Right renal cortex interstitium (tissue), 3 donors: Measurements from ENCODE around the gene VTI1A. TPM values are rescaled to one million over a fixed set of nuclear protein-coding genes. Genes with fewer than 3 reads are reported as not detected.
"Not testable (repeated sequence)": the region's sequence is repeated elsewhere in the genome, so short reads cannot be mapped to it uniquely, and the experiment has no call there.

Source experiments
- DNase-seq, 3 donors: peaks; one replicate each; pipeline ENCODE4 v3.0.0-alpha.2; 2013; ENCODE audit warnings: low read depth in 3 of 3, low spot score in 2 of 3
- polyA plus RNA-seq, 3 donors: library from polyadenylated mRNA; unstranded; fragments of 120-200 nt; gene quantifications; one replicate each; pipeline ENCODE4 v1.2.1, GENCODE V29; 2013; ENCODE audit not compliant: insufficient read length in 3 of 3

VTI1A gene
- polyA plus RNA-seq, 3 donors, result 22.3 to 24.8 (median 23.8) TPM

DNA sequence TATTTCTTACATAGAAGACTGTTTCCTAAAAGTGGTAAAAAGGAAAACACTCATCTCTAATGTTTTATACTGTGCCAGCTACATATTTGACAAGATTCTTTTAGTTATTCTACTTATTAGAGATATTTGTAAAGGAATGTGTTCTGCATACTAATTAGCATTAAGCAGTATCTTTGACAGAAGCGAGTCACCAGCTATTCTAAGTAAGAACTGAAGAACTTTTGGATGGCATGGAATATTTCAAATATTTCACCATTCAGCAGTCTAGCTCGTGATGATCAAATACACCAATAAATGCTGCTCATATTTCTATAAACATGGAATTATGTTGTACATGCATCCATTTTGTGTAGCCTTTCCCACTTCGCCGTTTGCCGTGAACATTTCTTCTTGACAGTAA, 261.4 kb downstream of the VTI1A start:
- DNase-seq, result no peak

DNA sequence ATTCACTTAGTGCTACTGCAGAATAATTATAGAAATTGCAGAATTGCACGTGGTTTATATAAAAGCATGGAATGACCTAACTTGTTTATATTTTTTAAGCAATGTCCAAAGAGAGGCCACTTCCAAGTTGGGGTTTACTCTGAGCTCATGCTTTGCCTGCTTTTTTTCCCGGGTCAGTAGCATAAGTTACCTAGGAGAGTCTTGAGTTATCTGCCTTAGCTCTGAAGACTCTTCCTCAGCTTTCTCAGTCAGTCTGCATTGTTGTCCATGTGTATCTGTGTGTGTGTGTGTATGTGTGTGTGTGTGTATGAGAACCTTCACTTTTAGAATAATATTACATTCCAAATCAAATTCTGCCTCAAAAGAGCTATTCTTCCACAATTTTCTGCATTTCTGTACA, 263.5 kb downstream of the VTI1A start:
- DNase-seq, result no peak

DNA sequence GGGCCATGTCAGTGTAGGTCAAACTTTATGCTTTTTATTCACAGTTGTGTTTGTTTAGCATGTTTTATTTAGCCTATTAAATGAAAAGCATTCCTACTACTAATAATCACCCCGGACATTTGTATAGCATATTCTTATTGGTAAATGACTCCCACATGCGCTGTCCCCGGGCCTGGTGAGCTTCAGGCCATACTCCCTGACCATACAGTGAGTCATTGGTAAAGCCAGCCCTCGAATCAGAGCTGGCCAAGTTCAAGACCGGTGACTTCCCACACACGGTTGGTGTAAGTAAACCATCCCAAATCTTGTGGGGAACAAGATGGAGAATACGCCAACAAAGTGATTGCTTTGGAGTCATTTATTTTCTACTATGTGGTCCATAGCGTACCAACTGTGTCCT, 264.4 kb downstream of the VTI1A start:
- DNase-seq, result no peak

DNA sequence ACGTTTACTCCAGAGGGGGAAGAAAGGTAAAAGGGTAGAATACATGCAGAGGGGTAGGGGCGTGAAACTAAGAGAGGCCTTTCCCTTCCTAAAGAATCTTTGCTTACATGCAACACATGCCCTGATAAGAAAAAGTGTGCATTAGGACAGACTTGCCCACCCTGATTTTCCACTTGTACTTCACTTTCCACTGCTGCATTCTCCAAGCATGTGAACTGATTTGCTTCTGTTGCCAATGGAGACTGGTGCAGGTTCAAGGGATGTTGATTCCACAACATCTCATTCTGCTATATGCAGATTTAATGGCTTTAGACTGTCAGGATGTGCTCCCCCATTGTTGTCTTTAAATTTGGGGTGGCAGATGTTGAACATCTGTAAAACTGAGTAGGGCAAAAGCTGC, 265.5 kb downstream of the VTI1A start:
- DNase-seq, result no peak

DNA sequence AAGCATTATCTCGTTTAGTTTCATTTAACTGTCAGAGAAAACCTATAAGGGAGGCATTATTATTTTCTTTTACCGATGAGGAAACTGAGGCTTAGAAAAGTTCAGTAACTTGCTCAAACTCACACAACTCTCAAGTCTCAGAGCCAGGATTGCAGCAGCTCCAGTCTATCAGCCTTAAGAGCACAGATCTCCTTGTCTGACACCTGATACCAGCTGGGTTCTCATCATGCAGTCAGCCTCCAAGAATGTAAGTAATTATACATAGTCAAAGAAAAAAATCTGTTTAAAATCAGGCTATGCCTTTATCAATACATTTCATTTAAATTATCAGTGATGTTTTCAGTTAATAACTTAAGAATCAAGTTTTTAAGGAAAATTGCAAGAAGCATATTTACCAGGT, 266.4 kb downstream of the VTI1A start:
- DNase-seq, result no peak

DNA sequence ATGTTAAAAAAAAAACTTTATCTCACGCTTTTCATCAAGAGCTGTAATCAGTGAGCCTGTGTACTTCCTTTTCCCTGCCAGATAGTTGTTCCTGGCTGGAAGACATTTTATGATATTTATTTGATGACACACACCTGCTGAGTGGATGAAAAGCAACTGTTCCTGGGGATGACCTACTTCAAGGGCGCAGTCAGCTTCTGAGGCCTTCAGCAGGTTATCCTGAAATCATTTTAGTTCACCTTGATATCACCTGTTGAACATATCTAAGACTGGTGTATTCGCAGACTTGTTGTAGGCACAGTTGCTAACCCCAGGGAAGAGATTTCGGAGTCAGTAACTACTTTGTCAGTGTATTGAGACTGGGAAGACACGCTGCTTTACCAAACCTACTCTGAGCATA, 268.6 kb downstream of the VTI1A start:
- no peak for DNase-seq

DNA sequence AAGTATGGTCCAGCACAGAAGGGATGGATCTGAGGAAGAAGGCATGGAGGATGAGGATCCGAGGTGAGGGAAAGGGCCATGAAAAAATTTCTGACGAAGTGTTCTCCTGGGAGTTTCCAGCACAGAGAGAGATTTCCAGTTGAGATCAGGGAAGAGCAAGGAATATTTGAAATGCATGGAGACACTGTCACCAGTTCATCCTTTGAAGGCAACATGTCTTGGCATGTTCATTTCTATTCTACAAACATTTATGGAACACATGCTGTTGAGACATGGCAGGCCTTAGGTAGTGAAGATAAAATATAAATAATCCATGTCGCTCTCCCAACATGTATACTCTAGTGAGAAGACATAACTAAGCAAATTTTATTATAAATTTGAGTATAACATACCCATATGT, 269.1 kb downstream of the VTI1A start:
- DNase-seq, result no peak

DNA sequence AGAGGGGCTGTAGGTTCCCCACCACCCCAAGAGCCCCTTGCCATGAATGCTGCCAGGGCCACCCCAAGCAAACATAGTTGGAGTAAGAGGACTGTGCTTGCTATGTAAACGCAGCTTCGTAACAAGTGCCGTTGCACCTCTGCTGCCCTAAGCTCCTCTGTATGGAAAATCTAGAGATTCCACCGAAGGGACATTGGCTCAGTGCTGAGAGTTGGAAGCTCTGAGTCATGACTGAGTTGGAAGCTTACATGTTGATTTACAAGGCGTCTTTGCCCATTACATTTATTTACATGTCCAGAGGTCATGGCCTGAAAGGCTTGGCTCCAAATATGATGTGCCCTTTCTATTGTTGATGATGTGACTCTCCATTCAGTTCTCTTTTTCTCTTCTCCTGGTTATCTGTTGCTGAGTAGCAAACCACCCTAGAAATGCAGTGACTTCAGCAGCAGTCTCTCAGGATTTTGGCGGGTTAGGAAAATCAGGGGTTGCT, 270.0 kb downstream of the VTI1A start:
- no peak for DNase-seq

DNA sequence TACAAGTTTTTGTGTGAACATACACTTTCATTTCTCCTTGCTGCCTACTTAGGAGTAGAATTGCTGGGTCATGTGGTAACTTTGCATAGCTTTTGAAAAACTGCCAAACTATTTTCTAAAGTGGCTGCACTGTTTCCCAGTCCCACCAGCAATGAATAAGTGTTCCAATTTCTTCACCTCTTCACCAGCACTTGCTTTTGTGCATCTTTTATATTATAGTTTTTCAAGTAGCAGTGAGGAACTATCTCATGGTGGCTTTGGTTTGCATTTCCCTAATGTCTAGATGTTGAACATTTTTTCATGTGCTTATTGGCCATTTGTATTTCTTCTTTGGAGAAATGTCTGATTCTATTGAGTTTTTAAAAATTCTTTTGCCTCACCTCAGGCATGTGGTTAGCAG, 273.2 kb downstream of the VTI1A start:
- DNase-seq, result no peak

DNA sequence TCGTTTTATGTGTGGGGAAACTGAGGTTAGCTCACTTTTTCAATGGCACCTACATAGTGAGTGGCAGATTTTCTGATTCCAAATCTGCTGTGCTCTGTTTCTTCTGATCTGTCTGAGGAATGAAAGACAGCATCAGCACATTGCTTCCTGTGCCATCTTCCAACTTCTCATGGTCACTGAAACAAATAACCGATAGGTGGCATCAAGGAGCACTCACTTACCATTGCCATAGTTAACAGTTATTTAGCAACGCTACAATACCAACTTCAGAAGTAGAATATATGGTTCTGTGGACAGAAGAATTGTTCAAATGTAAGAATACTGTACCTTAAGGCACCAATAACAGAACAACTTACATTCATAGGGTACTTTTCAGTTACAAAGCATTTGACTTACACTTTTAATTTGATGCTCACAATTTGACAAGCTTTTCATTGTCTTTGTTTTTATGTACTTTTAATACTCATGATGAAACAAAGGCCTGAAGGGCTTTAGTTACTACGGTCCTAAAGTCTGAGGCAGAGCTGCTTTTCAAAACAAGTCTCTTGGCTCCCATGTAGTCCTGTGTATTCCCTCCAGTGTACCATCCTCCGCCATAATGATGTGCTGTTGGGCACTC, 274.2 kb downstream of the VTI1A start:
- no peak for DNase-seq

DNA sequence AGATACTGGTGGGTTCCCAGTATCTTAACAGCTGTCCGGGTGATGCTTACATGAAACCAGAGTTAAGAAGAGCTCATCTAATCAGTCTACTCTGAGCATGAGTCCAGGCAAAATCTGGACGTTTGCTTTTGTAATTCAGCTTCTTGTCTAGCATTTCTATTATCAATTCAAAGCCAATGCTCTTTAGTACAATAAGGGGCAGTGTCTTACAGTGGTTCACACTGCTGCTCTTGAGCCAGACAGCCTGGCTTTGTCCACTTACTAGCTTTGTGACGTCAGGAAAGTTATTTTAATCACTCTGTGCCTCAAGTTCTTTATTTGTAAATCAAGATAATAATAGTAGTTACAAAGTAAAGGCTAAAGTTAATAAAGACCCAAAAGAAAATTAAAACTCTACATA, 275.7 kb downstream of the VTI1A start:
- no peak for DNase-seq

DNA sequence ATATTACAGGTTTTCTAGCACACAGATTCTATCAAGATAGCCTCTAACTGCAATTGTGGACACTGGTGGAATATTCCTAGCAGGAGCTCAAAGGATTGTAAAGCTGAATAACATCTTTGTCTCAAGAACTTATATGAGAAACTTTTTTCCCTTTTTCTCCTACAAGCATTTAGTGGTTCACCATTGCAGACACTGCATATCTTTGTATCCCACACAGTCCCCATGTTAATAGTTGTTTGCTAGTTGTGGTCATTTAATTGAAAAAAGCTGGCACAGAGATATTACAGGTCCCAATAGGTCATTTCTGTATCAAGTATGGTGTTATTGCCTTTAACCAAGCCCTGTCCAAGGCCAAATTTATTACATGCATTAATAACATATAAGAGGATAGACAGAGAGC, 276.9 kb downstream of the VTI1A start:
- no peak for DNase-seq

DNA sequence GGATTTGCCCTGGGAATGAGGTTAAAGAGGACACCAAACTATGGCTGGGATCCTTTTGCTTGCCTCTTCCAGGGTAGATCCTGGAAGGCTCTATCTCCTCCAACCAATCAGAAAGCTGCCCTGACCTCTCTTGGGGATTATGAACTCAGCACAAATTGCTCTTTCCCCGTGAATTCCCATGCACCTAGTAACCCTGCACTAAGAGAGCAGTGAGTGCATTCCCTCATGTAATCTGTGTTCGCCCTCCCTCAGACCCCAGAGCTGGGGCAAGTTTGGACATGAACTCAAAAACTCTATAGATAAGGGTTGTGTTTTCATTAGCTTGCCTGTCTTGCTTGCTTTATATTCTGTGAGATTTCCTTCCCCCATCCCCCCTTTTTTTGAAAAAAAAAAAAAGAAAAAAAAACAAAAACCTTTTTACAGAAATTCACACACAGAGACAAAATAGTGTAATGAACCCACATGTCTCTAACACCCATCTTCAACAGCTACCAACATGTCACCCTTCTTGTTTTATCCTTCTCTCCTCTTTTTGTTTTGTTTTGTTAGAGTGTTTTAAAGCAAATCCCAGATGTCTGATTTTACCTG, 277.5 kb downstream of the VTI1A start:
- DNase-seq, result no peak

DNA sequence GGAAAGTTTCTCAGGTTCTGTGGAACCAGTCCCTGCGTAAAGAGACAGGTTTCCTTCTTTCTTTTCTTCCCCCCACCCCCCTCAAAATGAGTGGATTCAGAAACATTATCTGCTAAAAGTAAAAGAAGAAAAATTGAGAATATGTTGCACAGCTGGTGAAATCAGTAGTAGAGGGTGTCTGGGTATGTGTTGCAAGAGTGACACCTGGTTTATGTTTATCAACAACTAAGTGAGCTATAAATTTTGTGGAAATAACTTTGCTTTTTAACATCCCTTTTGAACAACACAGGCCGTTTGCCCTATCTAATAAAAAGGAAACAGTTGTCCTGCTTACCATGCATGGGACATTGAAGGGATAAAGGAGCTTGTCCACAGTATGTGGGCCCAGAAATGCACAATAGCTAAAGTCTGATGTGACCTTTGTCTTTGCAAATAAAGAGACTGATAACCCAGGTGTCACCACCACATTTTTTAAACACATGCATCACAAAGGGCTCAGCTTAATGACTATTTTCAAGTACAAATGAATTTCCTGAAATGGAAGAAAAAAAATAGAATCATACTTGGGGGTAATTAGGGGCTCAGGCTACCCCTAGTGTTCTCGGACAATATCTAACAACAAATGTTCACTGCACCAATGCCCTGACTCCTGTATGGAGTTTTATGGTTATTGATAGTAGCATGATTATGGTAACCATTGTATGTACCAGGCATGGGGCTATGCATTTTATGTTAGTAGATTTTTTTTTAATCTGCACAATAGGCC, 281.3 kb downstream of the VTI1A start:
- DNase-seq, result no peak

DNA sequence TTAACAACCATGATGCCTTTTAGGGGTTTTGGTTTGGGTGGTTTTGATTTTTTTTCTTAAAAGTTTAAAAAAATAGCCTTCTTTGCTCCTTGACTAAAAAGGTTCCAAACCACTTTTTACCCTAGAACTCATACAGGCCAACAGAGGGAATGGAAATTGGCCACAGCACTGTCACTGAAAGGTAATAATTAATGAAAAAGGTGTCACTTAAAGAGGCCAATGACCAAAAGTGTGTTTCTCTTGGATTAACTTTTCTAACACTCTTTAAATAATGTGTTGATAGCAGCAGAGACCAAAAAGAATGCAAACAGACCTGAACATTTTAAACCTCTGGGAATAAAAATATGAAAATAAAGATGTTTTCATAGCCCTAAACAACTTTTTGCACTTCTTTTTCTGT, 282.0 kb downstream of the VTI1A start:
- DNase-seq, result no peak

DNA sequence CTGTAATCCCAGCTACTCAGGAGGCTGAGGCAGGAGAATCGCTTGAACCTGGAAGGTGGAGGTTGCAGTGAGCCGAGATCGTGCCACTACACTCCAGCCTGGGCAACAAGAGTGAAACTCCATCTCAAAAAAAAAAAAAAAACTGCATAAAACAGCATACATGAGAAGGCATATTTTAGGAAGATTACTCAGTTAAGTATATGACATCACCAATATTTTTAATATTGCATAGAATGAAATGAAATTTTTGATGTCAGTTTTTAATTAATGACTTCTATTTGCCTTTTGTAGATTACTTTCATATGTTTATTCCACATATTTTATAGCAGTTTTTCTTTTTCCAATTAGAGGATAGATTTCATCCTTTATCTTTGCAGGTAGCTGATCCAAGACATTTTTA, 284.4 kb downstream of the VTI1A start:
- not testable (repeated sequence) for DNase-seq

DNA sequence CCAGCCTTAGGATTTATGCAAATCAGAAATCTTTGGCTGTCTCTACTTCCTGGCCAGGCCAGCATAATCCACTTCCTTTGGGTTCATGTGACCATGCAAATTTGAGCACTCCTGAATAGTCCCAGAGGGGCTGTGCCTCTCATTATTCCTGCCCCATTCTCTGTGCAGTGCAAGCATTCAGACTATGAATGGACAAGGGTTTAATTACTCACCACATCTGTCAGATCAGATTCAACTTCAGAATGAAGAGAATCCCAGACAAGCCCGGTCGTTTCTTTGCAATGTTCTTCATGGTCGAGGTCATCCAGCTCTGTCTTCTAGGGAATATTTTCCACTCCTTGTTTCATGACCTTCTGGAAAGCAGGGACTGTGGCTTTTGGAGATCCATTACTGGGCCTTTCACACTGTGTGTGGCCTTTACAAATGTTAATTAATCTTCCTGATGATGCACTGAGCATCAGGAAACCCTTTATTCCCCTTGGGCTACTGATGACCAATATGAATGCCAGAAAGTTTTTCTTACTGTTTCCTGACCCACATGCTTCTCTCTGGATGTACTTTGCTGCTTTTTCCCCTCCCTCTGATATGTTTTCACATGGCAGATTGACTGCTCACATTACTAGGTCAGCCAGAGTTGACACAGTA, 285.4 kb downstream of the VTI1A start:
- no peak for DNase-seq

DNA sequence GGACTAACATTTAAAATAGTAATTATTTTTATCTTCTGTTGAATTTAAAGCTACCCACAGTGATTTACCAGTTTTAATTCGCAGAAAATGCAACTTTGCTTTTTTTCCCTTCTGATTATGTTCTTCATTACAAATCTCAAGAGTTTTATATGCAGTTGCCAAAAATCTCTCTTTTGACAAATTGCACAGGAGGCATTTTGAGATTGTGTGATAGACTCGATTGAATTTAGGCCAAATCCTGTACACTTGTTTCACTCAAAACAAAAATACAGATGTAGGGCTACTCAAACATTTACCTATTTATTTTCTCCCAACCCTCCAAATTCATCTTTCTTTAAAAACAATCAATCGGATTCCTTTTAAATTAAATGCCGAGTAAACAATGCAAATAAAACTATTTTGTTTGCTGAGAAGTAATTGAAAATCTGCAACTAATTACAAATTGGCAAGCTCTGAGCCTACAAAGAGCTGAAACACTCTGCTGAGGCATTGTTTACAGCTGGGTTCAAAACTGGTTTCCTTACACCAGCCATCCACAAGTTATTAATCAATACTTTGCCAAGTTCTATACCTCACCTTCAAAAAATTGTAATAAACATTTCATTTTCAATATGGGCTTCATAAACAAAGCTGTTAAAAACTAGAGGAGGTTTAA, 288.2 kb downstream of the VTI1A start:
- DNase-seq, result no peak

DNA sequence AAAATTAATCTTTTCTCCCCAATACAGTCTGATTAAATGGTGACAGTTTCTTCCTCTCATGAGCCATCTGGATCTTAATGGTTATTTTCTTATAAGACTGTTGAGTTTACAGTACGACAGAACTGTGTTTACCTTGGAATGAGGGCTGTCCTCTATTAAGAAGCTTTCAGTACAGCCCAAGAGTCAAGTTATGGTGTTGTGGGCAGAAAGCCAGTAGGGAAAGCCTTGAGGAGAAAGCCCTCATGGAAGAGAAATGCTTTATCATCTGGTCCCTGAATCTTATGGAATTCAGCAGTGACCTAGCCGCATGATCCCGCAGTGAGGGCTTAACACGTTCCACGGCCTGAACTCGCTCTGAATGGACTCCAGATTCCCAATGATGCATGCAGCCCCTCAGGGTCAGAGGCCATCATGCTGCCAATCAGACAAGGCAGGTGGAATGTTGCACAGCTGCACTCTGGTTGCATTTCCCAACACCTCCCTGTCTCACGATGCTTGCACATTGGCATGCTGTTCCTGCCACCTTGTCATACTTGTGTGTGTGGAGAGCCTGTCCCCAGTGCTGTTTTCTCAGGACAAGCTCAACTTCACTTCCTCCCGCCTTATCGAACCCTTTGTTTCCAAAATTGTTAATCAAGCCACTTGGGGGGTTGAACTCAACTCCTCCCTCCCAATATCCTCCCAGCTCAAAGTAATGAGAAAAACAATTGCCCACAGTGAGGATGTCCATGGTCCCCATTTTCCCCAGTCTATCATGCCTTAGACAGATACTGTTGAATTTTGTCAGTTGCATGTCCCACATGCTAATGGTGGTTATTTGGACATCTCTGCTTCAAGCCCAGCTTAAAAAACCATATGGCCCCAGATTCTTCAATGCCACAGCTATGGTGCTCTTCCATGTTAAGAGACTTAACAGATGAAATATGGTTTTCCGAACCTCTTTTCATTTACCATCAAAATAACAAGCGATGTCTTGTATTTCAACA, 291.9 kb downstream of the VTI1A start:
- DNase-seq, result peak in 1 of 3 donors; percentile 56
